Activated T-helper 17 cell treated with anti-CD3 and anti-CD28 coated beads, Interleukin-2, amount 50 U/mL, for 72 hours (primary cell): Measurements from ENCODE around the gene SMNDC1. TPM values are rescaled to one million over a fixed set of nuclear protein-coding genes. Genes with fewer than 3 reads are reported as not detected.
"Not testable (repeated sequence)": the region's sequence is repeated elsewhere in the genome, so short reads cannot be mapped to it uniquely, and the experiment has no call there.

Experiments used
- ATAC-seq: fragments of 150-1000 bp; cut with Tn5 transposase; replicated peaks from 2 replicates; pipeline ENCODE4 v1.10.0; 2021; ENCODE audit warnings: mild to moderate bottlenecking, moderate library complexity
- H3K27ac Mint-ChIP-seq: one replicate; pipeline ENCODE4 v1.8.0; 2022; ENCODE audit warnings: mixed read lengths
- H3K27me3 Mint-ChIP-seq: one replicate; pipeline ENCODE4 v1.8.0; 2022; ENCODE audit warnings: mixed read lengths
- H3K36me3 Mint-ChIP-seq: one replicate; pipeline ENCODE4 v1.8.0; 2022; ENCODE audit warnings: low read depth, mild to moderate bottlenecking, mixed read lengths
- H3K4me1 Mint-ChIP-seq: one replicate; pipeline ENCODE4 v1.8.0; 2022; ENCODE audit warnings: mixed read lengths
- H3K4me3 Mint-ChIP-seq: one replicate; pipeline ENCODE4 v1.8.0; 2022; ENCODE audit warnings: mild to moderate bottlenecking, mixed read lengths
- H3K9me3 Mint-ChIP-seq: one replicate; pipeline ENCODE4 v1.8.0; 2022; ENCODE audit warnings: mixed read lengths
- total RNA-seq, 2 donors: library from RNA; stranded (reverse); gene quantifications; one replicate each; pipeline ENCODE4 v1.2.3, GENCODE V29; 2022

SMNDC1 gene
- total RNA-seq, 2 donors from 2014 or later: 35.8 to 40.1 TPM

GRCh38 chr10:110337401-110337800 lies 32.7 kb upstream of the SMNDC1 start:
- Mint-ChIP-seq H3K9me3 (no peaks in the 10 kb centered on the region), H3K36me3 (no peaks in the 10 kb centered on the region), H3K27ac (no peak overlapping the region), H3K27me3 (peaks cover 2% of the 10 kb centered on the region), H3K4me1 (peaks cover 7% of the 10 kb centered on the region), H3K4me3 (no peak overlapping the region)
- no peak for ATAC-seq

GRCh38 chr10:110336111-110336721 lies 31.5 kb upstream of the SMNDC1 start:
- peak overlapping the region; percentile 47 for H3K27ac Mint-ChIP-seq
- peaks cover 2% of the 10 kb centered on the region for H3K27me3 Mint-ChIP-seq
- H3K4me1 Mint-ChIP-seq: peaks cover 7% of the 10 kb centered on the region
- peak overlapping the region; percentile 24 for H3K4me3 Mint-ChIP-seq
- no peaks in the 10 kb centered on the region for H3K36me3 Mint-ChIP-seq
- peak; percentile 35 for ATAC-seq
- H3K9me3 Mint-ChIP-seq: no peaks in the 10 kb centered on the region

- Mint-ChIP-seq H3K27ac (peak overlapping the region; percentile 31), H3K4me1 (peaks cover 7% of the 10 kb centered on the region)
These were observed 30.8 kb upstream of the SMNDC1 start for GRCh38 chr10:110335314-110336064.

DNA sequence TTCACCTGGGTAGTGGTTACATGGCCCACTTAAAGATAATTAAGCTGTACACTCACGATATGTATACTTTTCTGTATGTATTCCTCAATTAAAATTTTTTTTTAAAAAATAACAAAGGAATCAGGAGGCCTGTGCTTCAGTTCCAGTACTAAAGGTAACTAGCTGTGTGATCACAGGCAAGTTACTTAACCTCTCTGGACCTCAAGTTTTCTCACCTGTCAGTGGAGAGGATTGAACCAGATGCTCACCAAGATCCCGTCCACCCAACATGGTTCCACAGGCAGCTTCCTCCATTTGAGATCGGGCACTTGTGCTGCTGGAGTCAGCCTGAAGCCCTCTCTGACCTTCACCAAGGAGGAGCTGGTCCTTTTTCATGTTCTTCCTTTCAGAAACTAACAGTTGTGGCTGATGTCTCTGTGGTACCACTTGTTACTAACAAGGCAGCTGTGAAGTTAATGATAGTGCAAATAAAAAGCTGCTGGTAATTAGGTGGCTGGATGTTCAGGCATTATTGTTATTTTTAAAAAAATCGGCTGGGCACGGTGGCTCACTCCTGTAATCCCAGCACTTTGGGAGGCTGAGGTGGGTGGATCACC lies 29.4 kb upstream of the SMNDC1 start:
- H3K4me3 Mint-ChIP-seq: no peak overlapping the region
- peaks cover 9% of the 10 kb centered on the region for H3K9me3 Mint-ChIP-seq
- H3K27me3 Mint-ChIP-seq: no peaks in the 10 kb centered on the region
- no peak overlapping the region for H3K27ac Mint-ChIP-seq
- H3K36me3 Mint-ChIP-seq: no peaks in the 10 kb centered on the region
- peaks cover 7% of the 10 kb centered on the region for H3K4me1 Mint-ChIP-seq
- no peak for ATAC-seq

More at GRCh38 chr10:110335314-110336064, 30.8 kb upstream of the SMNDC1 start:
- ATAC-seq: peak; percentile 87
- Mint-ChIP-seq H3K4me3 (peak overlapping the region; percentile 24), H3K9me3 (peaks cover 5% of the 10 kb centered on the region), H3K36me3 (no peaks in the 10 kb centered on the region), H3K27me3 (no peaks in the 10 kb centered on the region)

- not testable (repeated sequence) for H3K4me3 Mint-ChIP-seq, H3K27me3 Mint-ChIP-seq, H3K36me3 Mint-ChIP-seq, H3K27ac Mint-ChIP-seq, ATAC-seq, H3K9me3 Mint-ChIP-seq
- peaks cover 18% of the 10 kb centered on the region for H3K4me1 Mint-ChIP-seq
These were observed 26.6 kb upstream of the SMNDC1 start for GRCh38 chr10:110331226-110331795.

- H3K36me3 Mint-ChIP-seq: no peaks in the 10 kb centered on the region
- ATAC-seq: no peak
- peaks cover 18% of the 10 kb centered on the region for H3K4me1 Mint-ChIP-seq
- peaks cover 9% of the 10 kb centered on the region for H3K9me3 Mint-ChIP-seq
- no peak overlapping the region for H3K27ac Mint-ChIP-seq
- peaks cover 3% of the 10 kb centered on the region for H3K27me3 Mint-ChIP-seq
- no peak overlapping the region for H3K4me3 Mint-ChIP-seq
These were observed 26.0 kb upstream of the SMNDC1 start for GRCh38 chr10:110330675-110331074.

DNA sequence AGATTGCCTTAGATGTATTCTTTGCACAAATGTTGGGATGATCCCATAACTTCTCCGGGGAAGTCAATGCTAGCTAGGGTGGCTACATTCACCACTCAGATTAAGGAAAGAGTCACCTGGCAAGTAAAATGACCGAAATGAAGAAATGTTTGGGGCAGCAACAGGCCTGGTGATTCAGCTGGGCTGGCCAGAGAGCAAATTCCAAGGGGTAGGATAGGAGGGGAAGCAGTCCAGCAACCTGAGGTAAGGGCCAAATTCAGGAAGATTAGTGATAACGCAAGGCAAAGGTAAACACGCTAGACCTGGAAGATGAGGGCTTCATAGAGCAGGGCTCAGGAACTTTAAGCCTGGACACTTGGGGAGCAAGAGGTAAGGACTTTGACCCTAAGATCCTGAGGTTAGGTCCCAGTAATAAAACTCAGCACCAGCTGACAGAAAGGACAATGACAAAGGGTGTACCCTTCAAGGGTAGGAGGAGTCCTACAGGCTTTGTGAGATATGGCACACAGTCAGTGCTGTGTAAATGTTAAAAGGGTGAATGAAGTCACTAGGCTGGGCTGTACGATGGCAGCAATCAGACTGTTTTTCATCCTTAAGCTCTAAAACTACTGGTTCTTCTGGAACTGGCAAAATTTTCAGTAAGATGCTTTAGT lies 22.7 kb upstream of the SMNDC1 start:
- Mint-ChIP-seq H3K4me1 (peaks cover 25% of the 10 kb centered on the region), H3K9me3 (peaks cover 9% of the 10 kb centered on the region), H3K27me3 (peaks cover 3% of the 10 kb centered on the region), H3K36me3 (no peaks in the 10 kb centered on the region), H3K27ac (peak overlapping the region; percentile 95), H3K4me3 (peak overlapping the region; percentile 62)
- no peak for ATAC-seq

DNA sequence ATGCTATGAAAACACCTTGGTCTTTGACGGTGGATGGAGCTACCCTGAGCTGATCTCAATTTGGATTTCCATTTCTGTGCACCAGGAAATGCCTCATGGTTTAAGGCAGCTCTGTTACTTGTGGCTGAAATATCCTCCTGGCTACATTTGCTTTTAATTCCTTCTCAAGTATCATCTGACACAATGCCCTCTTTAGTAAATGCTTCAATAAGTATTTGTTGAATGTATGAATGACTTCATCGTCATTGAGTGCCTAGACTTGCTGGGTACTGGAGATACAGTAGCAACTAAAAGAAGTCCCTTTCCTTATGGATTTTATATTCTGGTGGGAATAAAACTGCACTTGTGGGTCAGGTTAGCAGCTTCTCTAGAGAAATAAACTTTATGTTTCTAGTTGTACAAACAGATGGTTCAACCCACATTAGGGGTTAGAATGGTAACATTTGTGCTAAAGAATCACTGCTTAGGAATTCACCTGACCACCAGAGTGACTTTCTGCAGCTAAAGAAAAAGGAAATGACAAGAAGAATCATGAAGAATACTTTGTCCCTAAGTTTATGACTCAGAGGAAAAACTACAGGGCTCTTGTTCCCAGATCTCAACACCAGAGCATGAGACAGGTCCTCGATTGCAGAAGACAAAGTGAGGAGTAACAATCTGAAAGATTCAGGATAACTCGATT lies 21.8 kb upstream of the SMNDC1 start:
- H3K9me3 Mint-ChIP-seq: peaks cover 9% of the 10 kb centered on the region
- H3K27ac Mint-ChIP-seq: peak overlapping the region; percentile 95
- no peaks in the 10 kb centered on the region for H3K36me3 Mint-ChIP-seq
- peak overlapping the region; percentile 62 for H3K4me3 Mint-ChIP-seq
- peak; percentile 50 for ATAC-seq
- H3K4me1 Mint-ChIP-seq: peaks cover 25% of the 10 kb centered on the region
- peaks cover 3% of the 10 kb centered on the region for H3K27me3 Mint-ChIP-seq

DNA sequence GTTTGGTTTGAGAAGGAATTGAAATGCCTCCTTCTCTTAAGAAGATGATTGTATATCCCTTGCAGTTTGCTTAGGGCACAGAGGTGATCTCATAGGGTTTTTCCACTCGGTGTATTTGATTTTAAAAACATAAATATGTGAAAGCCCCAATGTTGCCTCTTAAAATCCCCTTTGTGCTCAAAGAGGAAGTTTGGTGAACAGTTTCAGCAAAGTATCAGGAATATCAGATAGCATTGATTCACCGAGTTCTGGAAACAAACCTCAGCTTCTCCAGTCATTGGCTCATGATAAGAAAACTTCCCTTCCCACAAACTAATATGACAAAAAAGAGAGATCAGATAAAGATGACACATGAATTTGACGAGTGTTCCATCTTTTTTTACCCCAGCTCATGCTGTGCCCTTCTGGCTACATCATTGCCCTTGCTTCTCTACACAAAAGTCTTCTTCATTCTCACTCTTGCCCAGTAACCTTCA lies 20.1 kb upstream of the SMNDC1 start:
- Mint-ChIP-seq H3K4me3 (peak overlapping the region; percentile 62), H3K36me3 (no peaks in the 10 kb centered on the region), H3K27me3 (peaks cover 3% of the 10 kb centered on the region), H3K9me3 (peaks cover under 1% of the 10 kb centered on the region), H3K27ac (peak overlapping the region; percentile 95), H3K4me1 (peaks cover 26% of the 10 kb centered on the region)
- peak; percentile 80 for ATAC-seq

DNA sequence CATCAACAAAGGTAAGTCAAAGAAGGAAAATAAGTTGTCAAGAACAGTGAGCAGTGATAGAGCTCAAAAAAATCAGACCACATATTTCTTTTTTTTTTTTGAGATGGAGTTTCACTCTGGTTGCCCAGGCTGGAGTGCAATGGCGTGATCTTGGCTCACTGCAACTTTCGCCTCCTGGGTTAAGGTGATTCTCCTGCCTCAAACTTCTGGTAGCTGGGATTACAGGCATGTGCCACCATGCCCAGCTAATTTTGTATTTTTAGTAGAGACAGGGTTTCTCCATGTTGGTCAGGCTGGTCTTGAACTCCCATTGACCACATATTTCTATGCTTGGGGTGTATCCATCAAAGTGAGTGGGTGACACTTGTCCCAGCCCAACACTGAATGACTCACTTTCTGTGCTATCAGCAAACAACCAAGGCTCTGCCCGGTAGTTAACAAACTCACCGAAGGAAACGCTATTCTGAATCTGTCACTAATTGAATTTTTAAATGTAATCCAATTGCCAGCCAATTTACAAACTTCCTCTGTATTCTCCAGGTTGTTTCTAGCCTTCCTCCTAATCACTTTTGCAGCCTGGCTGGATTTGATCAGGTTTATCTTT lies 19.6 kb upstream of the SMNDC1 start:
- ATAC-seq: peak; percentile 72
- Mint-ChIP-seq H3K27ac (peak overlapping the region; percentile 95), H3K4me3 (peak overlapping the region; percentile 62)

DNA sequence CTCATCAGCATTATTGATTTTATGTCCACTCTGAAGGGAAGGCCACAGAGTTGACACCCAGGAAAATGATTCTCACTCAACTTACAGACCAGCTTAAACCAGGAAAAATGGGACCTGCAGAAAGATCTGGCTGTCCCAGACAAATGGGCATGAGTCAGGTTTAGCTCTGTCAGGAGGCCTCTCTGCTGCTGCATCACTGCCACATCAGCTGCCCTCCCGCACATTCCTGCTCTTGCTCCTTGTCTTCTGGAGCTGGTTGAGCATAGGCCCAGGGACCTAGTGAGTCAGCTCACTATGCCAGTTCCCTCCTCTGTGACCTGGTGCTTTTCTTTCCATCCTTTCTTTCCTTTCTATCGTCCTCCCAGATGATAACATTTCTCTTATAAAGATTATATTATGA lies 18.8 kb upstream of the SMNDC1 start:
- peak overlapping the region; percentile 62 for H3K4me3 Mint-ChIP-seq
- peaks cover 5% of the 10 kb centered on the region for H3K9me3 Mint-ChIP-seq
- ATAC-seq: no peak
- H3K27me3 Mint-ChIP-seq: peaks cover 7% of the 10 kb centered on the region
- H3K4me1 Mint-ChIP-seq: peaks cover 34% of the 10 kb centered on the region
- H3K27ac Mint-ChIP-seq: peak overlapping the region; percentile 95
- H3K36me3 Mint-ChIP-seq: no peaks in the 10 kb centered on the region

More for the DNA sequence above, 19.6 kb upstream of the SMNDC1 start:
- peaks cover 31% of the 10 kb centered on the region for H3K4me1 Mint-ChIP-seq
- peaks cover 3% of the 10 kb centered on the region for H3K27me3 Mint-ChIP-seq
- peaks cover 5% of the 10 kb centered on the region for H3K9me3 Mint-ChIP-seq
- no peaks in the 10 kb centered on the region for H3K36me3 Mint-ChIP-seq

DNA sequence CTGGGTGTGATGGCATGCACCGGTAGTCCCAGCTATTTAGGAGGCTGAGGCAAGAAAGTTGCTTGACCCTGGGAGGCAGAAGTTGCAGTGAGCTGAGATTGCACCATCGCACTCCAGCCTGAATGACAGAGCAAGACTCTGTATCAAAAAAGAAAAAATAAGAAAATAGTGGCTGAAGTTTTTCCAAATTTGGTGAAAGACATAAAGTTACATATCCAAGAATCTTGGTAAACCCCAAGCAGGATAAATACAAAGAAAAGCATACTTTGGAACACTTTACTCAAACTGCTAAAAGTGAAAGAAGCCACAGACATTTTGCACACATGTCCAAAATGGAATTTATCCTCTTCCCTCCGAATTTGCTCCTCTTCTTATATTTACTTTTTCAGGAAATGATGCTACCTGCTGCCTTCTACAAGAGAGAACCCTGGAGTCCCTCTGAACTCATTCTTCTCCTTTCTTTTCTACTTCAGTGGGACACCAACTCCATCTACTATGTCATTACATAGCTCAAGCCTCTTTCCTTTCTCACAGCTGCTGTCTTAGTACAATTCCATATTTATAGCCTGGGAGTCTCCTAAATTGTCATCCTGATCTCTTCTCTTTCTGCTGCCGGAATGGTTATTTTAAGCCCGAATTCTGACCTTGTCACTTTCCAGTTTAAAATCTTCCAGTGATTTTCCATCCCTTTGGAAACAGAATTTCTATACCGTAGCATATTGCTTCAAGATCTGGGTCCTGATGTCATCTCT lies 17.3 kb upstream of the SMNDC1 start:
- Mint-ChIP-seq H3K36me3 (no peaks in the 10 kb centered on the region), H3K27ac (no peak overlapping the region), H3K4me3 (no peak overlapping the region), H3K9me3 (peaks cover 5% of the 10 kb centered on the region), H3K4me1 (peaks cover 30% of the 10 kb centered on the region), H3K27me3 (peaks cover 7% of the 10 kb centered on the region)
- no peak for ATAC-seq
